Liver (tissue), 9 donors: ENCODE measurements around the gene CD6. TPM values are rescaled to one million over a fixed set of nuclear protein-coding genes. Genes with fewer than 3 reads are reported as not detected.

Source experiments
- DNase-seq: peaks from one replicate; pipeline ENCODE4 v3.0.0-alpha.2; 2017; ENCODE audit warnings: low spot score
- H3K27ac ChIP-seq, 2 donors: one replicate each; pipeline ENCODE4 v1.7.0; 2013; ENCODE audit warnings: inconsistent platforms in 2 of 2, low read length in 2 of 2, control low read depth in 1 of 2, low read depth in 1 of 2, mild to moderate bottlenecking in 1 of 2
- H3K27me3 ChIP-seq, 4 donors: one replicate each; pipeline versions ENCODE4 v1.6.1 to v1.7.0; 2013; ENCODE audit warnings: low read length in 3 of 4, inconsistent platforms in 1 of 4, mild to moderate bottlenecking in 1 of 4, moderate library complexity in 1 of 4; ENCODE audit not compliant: control insufficient read depth in 4 of 4, insufficient read depth in 4 of 4
- H3K36me3 ChIP-seq, 4 donors: one replicate each; pipeline versions ENCODE4 v1.6.1 to v1.7.0; 2013; ENCODE audit warnings: low read length in 3 of 4, mild to moderate bottlenecking in 3 of 4, low read depth in 1 of 4, moderate library complexity in 1 of 4; ENCODE audit not compliant: control insufficient read depth in 4 of 4, insufficient read depth in 3 of 4
- H3K4me1 ChIP-seq, 4 donors: one replicate each; pipeline versions ENCODE4 v1.6.1 to v1.7.0; 2013; ENCODE audit warnings: low read length in 3 of 4, mild to moderate bottlenecking in 3 of 4, moderate library complexity in 1 of 4; ENCODE audit not compliant: control insufficient read depth in 4 of 4, insufficient read depth in 4 of 4
- H3K4me3 ChIP-seq, 3 donors: one replicate each; pipeline versions ENCODE4 v1.6.1 to v1.7.0; 2013; ENCODE audit warnings: low read length in 3 of 3, control low read depth in 1 of 3, low read depth in 1 of 3, mild to moderate bottlenecking in 1 of 3
- H3K9ac ChIP-seq, 2 donors: one replicate each; pipeline ENCODE4 v1.7.0; 2013; ENCODE audit warnings: low read length in 2 of 2, mild to moderate bottlenecking in 2 of 2, moderate library complexity in 2 of 2, control low read depth in 1 of 2, low read depth in 1 of 2
- H3K9me3 ChIP-seq, 4 donors: one replicate each; pipeline versions ENCODE4 v1.6.1 to v1.7.0; 2013; ENCODE audit warnings: low read length in 3 of 4; ENCODE audit not compliant: control insufficient read depth in 4 of 4
- EGR1 ChIP-seq, 2 donors: IDR thresholded peaks; 2 replicates each; pipeline ENCODE4 v1.6.1; 2016 to 2018; ENCODE audit warnings: antibody characterized with exemption in 2 of 2, low read depth in 2 of 2
- FOXA1 ChIP-seq: IDR thresholded peaks from 2 replicates; pipeline ENCODE4 v1.6.1; 2016; ENCODE audit warnings: antibody characterized with exemption
- FOXA2 ChIP-seq: IDR thresholded peaks from 2 replicates; pipeline ENCODE4 v1.6.1; 2016; ENCODE audit warnings: antibody characterized with exemption
- GABPA ChIP-seq, 2 donors: IDR thresholded peaks in 1 of 2; conservative IDR thresholded peaks in 1 of 2; 2 replicates each; pipeline ENCODE4 v1.6.1; 2016; ENCODE audit warnings: antibody characterized with exemption in 2 of 2, mild to moderate bottlenecking in 1 of 2, moderate library complexity in 1 of 2
- HNF4A ChIP-seq, 2 donors: conservative IDR thresholded peaks; 2 replicates each; pipeline ENCODE4 v1.6.1; 2016; ENCODE audit warnings: antibody characterized with exemption in 2 of 2, mild to moderate bottlenecking in 2 of 2
- HNF4G ChIP-seq: IDR thresholded peaks from 2 replicates; pipeline ENCODE4 v1.6.1; 2016; ENCODE audit warnings: antibody characterized with exemption
- JUND ChIP-seq, 2 donors: IDR thresholded peaks; 2 replicates each; pipeline ENCODE4 v1.6.1; 2016; ENCODE audit warnings: antibody characterized with exemption in 2 of 2
- MAX ChIP-seq: IDR thresholded peaks from 2 replicates; pipeline ENCODE4 v1.6.1; 2016; ENCODE audit warnings: antibody characterized with exemption
- NR2F2 ChIP-seq: IDR thresholded peaks from 2 replicates; pipeline ENCODE4 v1.6.1; 2016; ENCODE audit warnings: antibody characterized with exemption
- RAD21 ChIP-seq, 2 donors: IDR thresholded peaks; 2 replicates each; pipeline ENCODE4 v1.6.1; 2016; ENCODE audit warnings: antibody characterized with exemption in 2 of 2, mild to moderate bottlenecking in 2 of 2
- RXRA ChIP-seq, 2 donors: IDR thresholded peaks; 2 replicates each; pipeline ENCODE4 v1.6.1; 2017 to 2018; ENCODE audit warnings: antibody characterized with exemption in 2 of 2, mild to moderate bottlenecking in 1 of 2
- SP1 ChIP-seq: IDR thresholded peaks from 2 replicates; pipeline ENCODE4 v1.6.1; 2018; ENCODE audit warnings: antibody characterized with exemption, mild to moderate bottlenecking
- TAF1 ChIP-seq: conservative IDR thresholded peaks from 2 replicates; pipeline ENCODE4 v1.6.1; 2016; ENCODE audit warnings: antibody characterized with exemption, mild to moderate bottlenecking
- YY1 ChIP-seq: IDR thresholded peaks from 2 replicates; pipeline ENCODE4 v1.6.1; 2016; ENCODE audit warnings: antibody characterized with exemption, mild to moderate bottlenecking
- WGBS: extraction: QIAGEN DNeasy Blood & Tissue Kit; methylation state at CpG from one replicate; pipeline ENCODE4 v1.1.7; 2013; 5-methylcytosine and 5-hydroxymethylcytosine counted together
- polyA plus RNA-seq, 2 donors: library from polyadenylated mRNA; stranded (reverse) in 1 of 2; unstranded in 1 of 2; fragments of 200-250 nt in 1 of 2; fragments of >200 nt in 1 of 2; fragmentation: Nextera tagmentation in 1 of 2; extraction: Ambion mirVana in 1 of 2; gene quantifications; one replicate each; pipeline versions ENCODE4 v1.2.1 to v1.2.3, GENCODE V29; 2013 to 2015
- total RNA-seq, 2 donors: library from RNA; depleted of rRNA; stranded (reverse); fragments of >200 nt; gene quantifications; one replicate each; pipeline ENCODE4 v1.2.3, GENCODE V29; 2014
- TF ChIP-seq, protein P1 (sequence below): IDR thresholded peaks from 2 replicates; pipeline ENCODE4 v1.6.1; 2016; ENCODE audit warnings: antibody characterized with exemption
- TF ChIP-seq, protein P2 (sequence below): IDR thresholded peaks from 2 replicates; pipeline ENCODE4 v1.6.1; 2016; ENCODE audit warnings: antibody characterized with exemption
- TF ChIP-seq, protein P3 (sequence below): IDR thresholded peaks from 2 replicates; pipeline ENCODE4 v1.6.1; 2016; ENCODE audit warnings: antibody characterized with exemption, mild to moderate bottlenecking
- donor health status: healthy.
- donor health status: healthy.
- donor health status: healthy.
- donor health status: healthy.
- donor health status: healthy.

CD6 gene
- total and polyA plus RNA-seq, 4 donors = 0.31 to 0.59 (median 0.45) TPM

DNA sequence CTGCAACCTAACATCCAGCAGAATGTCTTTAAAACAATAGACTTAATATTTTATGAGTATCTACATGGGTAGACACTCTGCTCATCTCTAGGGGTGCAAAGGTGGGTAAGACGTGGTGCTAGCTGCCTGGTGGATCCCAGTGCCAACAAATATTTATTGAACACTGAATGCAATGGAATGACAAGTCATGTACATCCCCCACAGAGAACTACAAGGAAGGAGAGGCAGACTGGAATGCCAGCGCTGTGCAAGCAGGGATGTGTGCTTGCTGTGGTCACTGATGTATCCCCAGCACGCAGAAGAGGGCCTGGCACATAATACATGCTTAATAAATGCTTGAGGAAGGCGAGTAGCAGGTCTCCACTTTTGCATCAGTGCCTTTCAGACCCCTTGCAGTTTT is 61.9 kb downstream of the CD6 start:
- no peak for DNase-seq
- H3K27ac ChIP-seq = no peak overlapping the region
- no peaks in the 10 kb centered on the region for H3K27me3 ChIP-seq
- no peak overlapping the region for H3K4me3 ChIP-seq
- no peak overlapping the region for H3K9ac ChIP-seq
- TF ChIP-seq, protein P1, sequence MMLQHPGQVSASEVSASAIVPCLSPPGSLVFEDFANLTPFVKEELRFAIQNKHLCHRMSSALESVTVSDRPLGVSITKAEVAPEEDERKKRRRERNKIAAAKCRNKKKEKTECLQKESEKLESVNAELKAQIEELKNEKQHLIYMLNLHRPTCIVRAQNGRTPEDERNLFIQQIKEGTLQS = no peak
- TF ChIP-seq RAD21 (IDR thresholded peaks at IDR 0.05) (no peak), MAX (no peak), FOXA2 (no peak), GABPA (IDR thresholded peaks at IDR 0.05 in 1 of 2, conservative IDR thresholded peaks at IDR 0.05 in 1 of 2) (no peak), EGR1 (IDR thresholded peaks at IDR 0.05; ENCODE audit: low read depth in 2 of 2) (no peak), TAF1 (no peak), NR2F2 (no peak), FOXA1 (no peak), SP1 (no peak), HNF4G (no peak)
- TF ChIP-seq, protein P2, sequence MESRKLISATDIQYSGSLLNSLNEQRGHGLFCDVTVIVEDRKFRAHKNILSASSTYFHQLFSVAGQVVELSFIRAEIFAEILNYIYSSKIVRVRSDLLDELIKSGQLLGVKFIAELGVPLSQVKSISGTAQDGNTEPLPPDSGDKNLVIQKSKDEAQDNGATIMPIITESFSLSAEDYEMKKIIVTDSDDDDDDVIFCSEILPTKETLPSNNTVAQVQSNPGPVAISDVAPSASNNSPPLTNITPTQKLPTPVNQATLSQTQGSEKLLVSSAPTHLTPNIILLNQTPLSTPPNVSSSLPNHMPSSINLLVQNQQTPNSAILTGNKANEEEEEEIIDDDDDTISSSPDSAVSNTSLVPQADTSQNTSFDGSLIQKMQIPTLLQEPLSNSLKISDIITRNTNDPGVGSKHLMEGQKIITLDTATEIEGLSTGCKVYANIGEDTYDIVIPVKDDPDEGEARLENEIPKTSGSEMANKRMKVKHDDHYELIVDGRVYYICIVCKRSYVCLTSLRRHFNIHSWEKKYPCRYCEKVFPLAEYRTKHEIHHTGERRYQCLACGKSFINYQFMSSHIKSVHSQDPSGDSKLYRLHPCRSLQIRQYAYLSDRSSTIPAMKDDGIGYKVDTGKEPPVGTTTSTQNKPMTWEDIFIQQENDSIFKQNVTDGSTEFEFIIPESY = no peak
- no peaks in the 10 kb centered on the region for H3K4me1 ChIP-seq
- WGBS = 89% methylated on average over 4 of the region's 4 CpGs
- H3K36me3 ChIP-seq = no peaks in the 10 kb centered on the region
- no peaks in the 10 kb centered on the region for H3K9me3 ChIP-seq

- Histone ChIP-seq H3K9ac (no peak overlapping the region), H3K4me1 (no peaks in the 10 kb centered on the region), H3K27me3 (no peaks in the 10 kb centered on the region), H3K9me3 (no peaks in the 10 kb centered on the region), H3K27ac (no peak overlapping the region), H3K4me3 (no peak overlapping the region), H3K36me3 (no peaks in the 10 kb centered on the region)
- 90% methylated on average over 4 of the region's 4 CpGs for WGBS
- no peak for DNase-seq
- no peak for TF ChIP-seq JUND (IDR thresholded peaks at IDR 0.05)
- TF ChIP-seq EGR1 (IDR thresholded peaks at IDR 0.05; ENCODE audit: low read depth in 2 of 2) = no peak
- TF ChIP-seq, protein P2 = no peak
- no peak for TF ChIP-seq YY1
- TF ChIP-seq MAX = no peak
- TF ChIP-seq, protein P3, sequence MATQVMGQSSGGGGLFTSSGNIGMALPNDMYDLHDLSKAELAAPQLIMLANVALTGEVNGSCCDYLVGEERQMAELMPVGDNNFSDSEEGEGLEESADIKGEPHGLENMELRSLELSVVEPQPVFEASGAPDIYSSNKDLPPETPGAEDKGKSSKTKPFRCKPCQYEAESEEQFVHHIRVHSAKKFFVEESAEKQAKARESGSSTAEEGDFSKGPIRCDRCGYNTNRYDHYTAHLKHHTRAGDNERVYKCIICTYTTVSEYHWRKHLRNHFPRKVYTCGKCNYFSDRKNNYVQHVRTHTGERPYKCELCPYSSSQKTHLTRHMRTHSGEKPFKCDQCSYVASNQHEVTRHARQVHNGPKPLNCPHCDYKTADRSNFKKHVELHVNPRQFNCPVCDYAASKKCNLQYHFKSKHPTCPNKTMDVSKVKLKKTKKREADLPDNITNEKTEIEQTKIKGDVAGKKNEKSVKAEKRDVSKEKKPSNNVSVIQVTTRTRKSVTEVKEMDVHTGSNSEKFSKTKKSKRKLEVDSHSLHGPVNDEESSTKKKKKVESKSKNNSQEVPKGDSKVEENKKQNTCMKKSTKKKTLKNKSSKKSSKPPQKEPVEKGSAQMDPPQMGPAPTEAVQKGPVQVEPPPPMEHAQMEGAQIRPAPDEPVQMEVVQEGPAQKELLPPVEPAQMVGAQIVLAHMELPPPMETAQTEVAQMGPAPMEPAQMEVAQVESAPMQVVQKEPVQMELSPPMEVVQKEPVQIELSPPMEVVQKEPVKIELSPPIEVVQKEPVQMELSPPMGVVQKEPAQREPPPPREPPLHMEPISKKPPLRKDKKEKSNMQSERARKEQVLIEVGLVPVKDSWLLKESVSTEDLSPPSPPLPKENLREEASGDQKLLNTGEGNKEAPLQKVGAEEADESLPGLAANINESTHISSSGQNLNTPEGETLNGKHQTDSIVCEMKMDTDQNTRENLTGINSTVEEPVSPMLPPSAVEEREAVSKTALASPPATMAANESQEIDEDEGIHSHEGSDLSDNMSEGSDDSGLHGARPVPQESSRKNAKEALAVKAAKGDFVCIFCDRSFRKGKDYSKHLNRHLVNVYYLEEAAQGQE = no peak
- no peak for TF ChIP-seq SP1
- no peak for TF ChIP-seq HNF4A (conservative IDR thresholded peaks at IDR 0.05)
- TF ChIP-seq, protein P1 = no peak
- TF ChIP-seq RXRA (IDR thresholded peaks at IDR 0.05) = no peak
- no peak for TF ChIP-seq GABPA (IDR thresholded peaks at IDR 0.05 in 1 of 2, conservative IDR thresholded peaks at IDR 0.05 in 1 of 2)
- no peak for TF ChIP-seq HNF4G
Measured at GRCh38 chr11:61034111-61034510, 62.6 kb downstream of the CD6 start.
